PC-3 (cell line): ENCODE results near the gene ATG4C.

ENCODE experiments used
- EZH2 ChIP-seq: fragments of 300-600 bp; sonication (generic); IDR thresholded peaks from one replicate; pipeline ENCODE4 v1.6.1; 2017; ENCODE audit warnings: antibody characterized with exemption, mild to moderate bottlenecking, low read length; ENCODE audit not compliant: unreplicated experiment
- TF ChIP-seq, protein P1 (sequence below): fragments of 300-600 bp; sonication (generic); conservative IDR thresholded peaks from 2 replicates; pipeline ENCODE4 v1.5.1; 2017; ENCODE audit warnings: antibody characterized with exemption, low read depth, mild to moderate bottlenecking, low read length

- TF ChIP-seq, protein P1, sequence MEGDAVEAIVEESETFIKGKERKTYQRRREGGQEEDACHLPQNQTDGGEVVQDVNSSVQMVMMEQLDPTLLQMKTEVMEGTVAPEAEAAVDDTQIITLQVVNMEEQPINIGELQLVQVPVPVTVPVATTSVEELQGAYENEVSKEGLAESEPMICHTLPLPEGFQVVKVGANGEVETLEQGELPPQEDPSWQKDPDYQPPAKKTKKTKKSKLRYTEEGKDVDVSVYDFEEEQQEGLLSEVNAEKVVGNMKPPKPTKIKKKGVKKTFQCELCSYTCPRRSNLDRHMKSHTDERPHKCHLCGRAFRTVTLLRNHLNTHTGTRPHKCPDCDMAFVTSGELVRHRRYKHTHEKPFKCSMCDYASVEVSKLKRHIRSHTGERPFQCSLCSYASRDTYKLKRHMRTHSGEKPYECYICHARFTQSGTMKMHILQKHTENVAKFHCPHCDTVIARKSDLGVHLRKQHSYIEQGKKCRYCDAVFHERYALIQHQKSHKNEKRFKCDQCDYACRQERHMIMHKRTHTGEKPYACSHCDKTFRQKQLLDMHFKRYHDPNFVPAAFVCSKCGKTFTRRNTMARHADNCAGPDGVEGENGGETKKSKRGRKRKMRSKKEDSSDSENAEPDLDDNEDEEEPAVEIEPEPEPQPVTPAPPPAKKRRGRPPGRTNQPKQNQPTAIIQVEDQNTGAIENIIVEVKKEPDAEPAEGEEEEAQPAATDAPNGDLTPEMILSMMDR, result no peak
- no peak for TF ChIP-seq EZH2
Observed at GRCh38 chr1:62796221-62796620, 12.3 kb downstream of the ATG4C start.
